ENCODE measurements around the gene HSD3B2. TPM values are rescaled to one million over a fixed set of nuclear protein-coding genes. Genes with fewer than 3 reads are reported as not detected.

The HSD3B2 gene
- total and polyA plus RNA-seq, 2 of the 13 experiments (the other 11 are each of a cell fraction or from before 2014, with no cell fraction given): 0.20 TPM; not detected in 1

DNA sequence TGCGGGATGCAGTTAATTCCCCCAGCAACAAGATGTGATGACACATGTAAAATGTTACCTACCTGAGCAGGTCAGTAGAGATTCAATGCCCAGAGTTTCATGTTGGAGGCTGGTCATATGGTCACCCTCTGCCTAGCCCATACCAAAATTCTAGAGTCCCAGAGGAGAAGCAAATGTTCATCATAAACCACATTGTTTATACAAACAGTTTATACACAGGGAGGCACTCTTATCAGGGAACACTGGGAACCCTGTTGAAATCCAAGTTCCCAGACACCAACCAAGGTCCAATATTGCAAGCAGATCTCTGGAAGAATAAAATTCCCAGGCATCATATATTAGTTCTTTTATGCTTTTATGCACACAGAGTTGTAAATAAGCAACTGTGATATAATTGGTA is 35.8 kb upstream of the HSD3B2 start:
- FAIRE-seq (no peak), ATAC-seq (no peak), DNase-seq (ENCODE audit: low spot score) (no peak)
- no peak overlapping the region for H3K27ac ChIP-seq (ENCODE audit: extremely low read length, insufficient read depth, low read length)
- no peak overlapping the region for H3K9ac ChIP-seq (ENCODE audit: insufficient read depth, low read depth, low read length)
- H3K79me2 ChIP-seq (ENCODE audit: insufficient read depth, low read length): no peaks in the 10 kb centered on the region
- H3K4me2 ChIP-seq (ENCODE audit: low read depth, low read length): no peak overlapping the region
- BruUV-seq (replicated peaks): no TSS peak
- H3K4me3 ChIP-seq (replicated peaks in 1 of 3; ENCODE audit: insufficient read depth in 1 of 3, low read depth in 2 of 3, low read length in 3 of 3): no peak overlapping the region
- H2AFZ ChIP-seq (ENCODE audit: low read length): no peak overlapping the region
- no peaks in the 10 kb centered on the region for H3K27me3 ChIP-seq (ENCODE audit: control insufficient read depth in 1 of 2, insufficient read depth in 2 of 2, low read length in 2 of 2)
- no peaks in the 10 kb centered on the region for H3K36me3 ChIP-seq (replicated peaks in 1 of 2; ENCODE audit: control insufficient read depth in 1 of 2, insufficient read depth in 2 of 2, low read length in 2 of 2)
- CTCF ChIA-PET (ENCODE audit: low intra/inter-chr PET ratio, low total read pairs): no interaction called here
- H4K20me1 ChIP-seq (ENCODE audit: insufficient read depth, low read length): no peaks in the 10 kb centered on the region
- in situ Hi-C loops (cut with HindIII; ENCODE audit: extremely low pct_ligation_motif_present, low pct_unique_long_range_greater_than_20kb) (no loop called here), intact Hi-C loops (cut with micrococcal nuclease; ENCODE audit: unreplicated experiment) (no loop called here)
- H3K4me1 ChIP-seq (ENCODE audit: insufficient read depth, low read length): peaks cover 22% of the 10 kb centered on the region
- POLR2A ChIA-PET: no interaction called here
- WGBS (ENCODE audit: low lambda C conversion rate): 92% methylated on average over 1 of the region's 1 CpG
- H3K9me3 ChIP-seq (ENCODE audit: low read length): no peaks in the 10 kb centered on the region
- TF ChIP-seq MLLT10 (CRISPR knock-in tag; IDR thresholded peaks at IDR 0.05) (no peak), ZSCAN30 (CRISPR knock-in tag; IDR thresholded peaks at IDR 0.05) (no peak), SRSF4 (IDR thresholded peaks at IDR 0.05; ENCODE audit: low read depth, low read length, poor library complexity, severe bottlenecking) (no peak), CREB1 (IDR thresholded peaks at IDR 0.05) (no peak), CREB1 (CRISPR knock-in tag; IDR thresholded peaks at IDR 0.05) (no peak), NR2F6 (IDR thresholded peaks at IDR 0.05) (no peak), NR2F6 (CRISPR knock-in tag; IDR thresholded peaks at IDR 0.05) (no peak), ZNF746 (CRISPR knock-in tag; IDR thresholded peaks at IDR 0.05) (no peak), TBL1XR1 (IDR thresholded peaks at IDR 0.05; ENCODE audit: borderline replicate concordance, low read length, partially characterized antibody) (no peak)
- TF ChIP-seq, protein P1, sequence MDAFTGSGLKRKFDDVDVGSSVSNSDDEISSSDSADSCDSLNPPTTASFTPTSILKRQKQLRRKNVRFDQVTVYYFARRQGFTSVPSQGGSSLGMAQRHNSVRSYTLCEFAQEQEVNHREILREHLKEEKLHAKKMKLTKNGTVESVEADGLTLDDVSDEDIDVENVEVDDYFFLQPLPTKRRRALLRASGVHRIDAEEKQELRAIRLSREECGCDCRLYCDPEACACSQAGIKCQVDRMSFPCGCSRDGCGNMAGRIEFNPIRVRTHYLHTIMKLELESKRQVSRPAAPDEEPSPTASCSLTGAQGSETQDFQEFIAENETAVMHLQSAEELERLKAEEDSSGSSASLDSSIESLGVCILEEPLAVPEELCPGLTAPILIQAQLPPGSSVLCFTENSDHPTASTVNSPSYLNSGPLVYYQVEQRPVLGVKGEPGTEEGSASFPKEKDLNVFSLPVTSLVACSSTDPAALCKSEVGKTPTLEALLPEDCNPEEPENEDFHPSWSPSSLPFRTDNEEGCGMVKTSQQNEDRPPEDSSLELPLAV (CRISPR knock-in tag; conservative IDR thresholded peaks at IDR 0.05; ENCODE audit: low read depth): no peak
- TF ChIP-seq, protein P2, sequence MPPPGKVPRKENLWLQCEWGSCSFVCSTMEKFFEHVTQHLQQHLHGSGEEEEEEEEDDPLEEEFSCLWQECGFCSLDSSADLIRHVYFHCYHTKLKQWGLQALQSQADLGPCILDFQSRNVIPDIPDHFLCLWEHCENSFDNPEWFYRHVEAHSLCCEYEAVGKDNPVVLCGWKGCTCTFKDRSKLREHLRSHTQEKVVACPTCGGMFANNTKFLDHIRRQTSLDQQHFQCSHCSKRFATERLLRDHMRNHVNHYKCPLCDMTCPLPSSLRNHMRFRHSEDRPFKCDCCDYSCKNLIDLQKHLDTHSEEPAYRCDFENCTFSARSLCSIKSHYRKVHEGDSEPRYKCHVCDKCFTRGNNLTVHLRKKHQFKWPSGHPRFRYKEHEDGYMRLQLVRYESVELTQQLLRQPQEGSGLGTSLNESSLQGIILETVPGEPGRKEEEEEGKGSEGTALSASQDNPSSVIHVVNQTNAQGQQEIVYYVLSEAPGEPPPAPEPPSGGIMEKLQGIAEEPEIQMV (CRISPR knock-in tag; IDR thresholded peaks at IDR 0.05; ENCODE audit: low read depth): no peak
- TF ChIP-seq, protein P3, sequence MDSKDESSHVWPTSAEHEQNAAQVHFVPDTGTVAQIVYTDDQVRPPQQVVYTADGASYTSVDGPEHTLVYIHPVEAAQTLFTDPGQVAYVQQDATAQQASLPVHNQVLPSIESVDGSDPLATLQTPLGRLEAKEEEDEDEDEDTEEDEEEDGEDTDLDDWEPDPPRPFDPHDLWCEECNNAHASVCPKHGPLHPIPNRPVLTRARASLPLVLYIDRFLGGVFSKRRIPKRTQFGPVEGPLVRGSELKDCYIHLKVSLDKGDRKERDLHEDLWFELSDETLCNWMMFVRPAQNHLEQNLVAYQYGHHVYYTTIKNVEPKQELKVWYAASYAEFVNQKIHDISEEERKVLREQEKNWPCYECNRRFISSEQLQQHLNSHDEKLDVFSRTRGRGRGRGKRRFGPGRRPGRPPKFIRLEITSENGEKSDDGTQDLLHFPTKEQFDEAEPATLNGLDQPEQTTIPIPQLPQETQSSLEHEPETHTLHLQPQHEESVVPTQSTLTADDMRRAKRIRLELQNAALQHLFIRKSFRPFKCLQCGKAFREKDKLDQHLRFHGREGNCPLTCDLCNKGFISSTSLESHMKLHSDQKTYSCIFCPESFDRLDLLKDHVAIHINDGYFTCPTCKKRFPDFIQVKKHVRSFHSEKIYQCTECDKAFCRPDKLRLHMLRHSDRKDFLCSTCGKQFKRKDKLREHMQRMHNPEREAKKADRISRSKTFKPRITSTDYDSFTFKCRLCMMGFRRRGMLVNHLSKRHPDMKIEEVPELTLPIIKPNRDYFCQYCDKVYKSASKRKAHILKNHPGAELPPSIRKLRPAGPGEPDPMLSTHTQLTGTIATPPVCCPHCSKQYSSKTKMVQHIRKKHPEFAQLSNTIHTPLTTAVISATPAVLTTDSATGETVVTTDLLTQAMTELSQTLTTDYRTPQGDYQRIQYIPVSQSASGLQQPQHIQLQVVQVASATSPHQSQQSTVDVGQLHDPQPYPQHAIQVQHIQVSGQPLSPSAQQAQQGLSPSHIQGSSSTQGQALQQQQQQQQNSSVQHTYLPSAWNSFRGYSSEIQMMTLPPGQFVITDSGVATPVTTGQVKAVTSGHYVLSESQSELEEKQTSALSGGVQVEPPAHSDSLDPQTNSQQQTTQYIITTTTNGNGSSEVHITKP (CRISPR knock-in tag; IDR thresholded peaks at IDR 0.05; ENCODE audit: low read depth): no peak
- TF ChIP-seq, protein P4, sequence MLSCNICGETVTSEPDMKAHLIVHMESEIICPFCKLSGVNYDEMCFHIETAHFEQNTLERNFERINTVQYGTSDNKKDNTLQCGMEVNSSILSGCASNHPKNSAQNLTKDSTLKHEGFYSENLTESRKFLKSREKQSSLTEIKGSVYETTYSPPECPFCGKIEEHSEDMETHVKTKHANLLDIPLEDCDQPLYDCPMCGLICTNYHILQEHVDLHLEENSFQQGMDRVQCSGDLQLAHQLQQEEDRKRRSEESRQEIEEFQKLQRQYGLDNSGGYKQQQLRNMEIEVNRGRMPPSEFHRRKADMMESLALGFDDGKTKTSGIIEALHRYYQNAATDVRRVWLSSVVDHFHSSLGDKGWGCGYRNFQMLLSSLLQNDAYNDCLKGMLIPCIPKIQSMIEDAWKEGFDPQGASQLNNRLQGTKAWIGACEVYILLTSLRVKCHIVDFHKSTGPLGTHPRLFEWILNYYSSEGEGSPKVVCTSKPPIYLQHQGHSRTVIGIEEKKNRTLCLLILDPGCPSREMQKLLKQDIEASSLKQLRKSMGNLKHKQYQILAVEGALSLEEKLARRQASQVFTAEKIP (CRISPR knock-in tag; IDR thresholded peaks at IDR 0.05; ENCODE audit: borderline replicate concordance): no peak
- TF ChIP-seq, protein P5, sequence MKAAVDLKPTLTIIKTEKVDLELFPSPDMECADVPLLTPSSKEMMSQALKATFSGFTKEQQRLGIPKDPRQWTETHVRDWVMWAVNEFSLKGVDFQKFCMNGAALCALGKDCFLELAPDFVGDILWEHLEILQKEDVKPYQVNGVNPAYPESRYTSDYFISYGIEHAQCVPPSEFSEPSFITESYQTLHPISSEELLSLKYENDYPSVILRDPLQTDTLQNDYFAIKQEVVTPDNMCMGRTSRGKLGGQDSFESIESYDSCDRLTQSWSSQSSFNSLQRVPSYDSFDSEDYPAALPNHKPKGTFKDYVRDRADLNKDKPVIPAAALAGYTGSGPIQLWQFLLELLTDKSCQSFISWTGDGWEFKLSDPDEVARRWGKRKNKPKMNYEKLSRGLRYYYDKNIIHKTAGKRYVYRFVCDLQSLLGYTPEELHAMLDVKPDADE (CRISPR knock-in tag; IDR thresholded peaks at IDR 0.05): no peak

Data from HepG2 (cell line).